ENCODE measurements around the gene AFDN. TPM values are rescaled to one million over a fixed set of nuclear protein-coding genes. Genes with fewer than 3 reads are reported as not detected.

AFDN gene
- total RNA-seq, 1 experiment from 2014 or later = 108 TPM

- no TSS peak for BruUV-seq (replicated peaks)
- TF ChIP-seq, protein P1, sequence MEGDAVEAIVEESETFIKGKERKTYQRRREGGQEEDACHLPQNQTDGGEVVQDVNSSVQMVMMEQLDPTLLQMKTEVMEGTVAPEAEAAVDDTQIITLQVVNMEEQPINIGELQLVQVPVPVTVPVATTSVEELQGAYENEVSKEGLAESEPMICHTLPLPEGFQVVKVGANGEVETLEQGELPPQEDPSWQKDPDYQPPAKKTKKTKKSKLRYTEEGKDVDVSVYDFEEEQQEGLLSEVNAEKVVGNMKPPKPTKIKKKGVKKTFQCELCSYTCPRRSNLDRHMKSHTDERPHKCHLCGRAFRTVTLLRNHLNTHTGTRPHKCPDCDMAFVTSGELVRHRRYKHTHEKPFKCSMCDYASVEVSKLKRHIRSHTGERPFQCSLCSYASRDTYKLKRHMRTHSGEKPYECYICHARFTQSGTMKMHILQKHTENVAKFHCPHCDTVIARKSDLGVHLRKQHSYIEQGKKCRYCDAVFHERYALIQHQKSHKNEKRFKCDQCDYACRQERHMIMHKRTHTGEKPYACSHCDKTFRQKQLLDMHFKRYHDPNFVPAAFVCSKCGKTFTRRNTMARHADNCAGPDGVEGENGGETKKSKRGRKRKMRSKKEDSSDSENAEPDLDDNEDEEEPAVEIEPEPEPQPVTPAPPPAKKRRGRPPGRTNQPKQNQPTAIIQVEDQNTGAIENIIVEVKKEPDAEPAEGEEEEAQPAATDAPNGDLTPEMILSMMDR (conservative IDR thresholded peaks at IDR 0.05) = no peak
- no peak for TF ChIP-seq EZH2 (IDR thresholded peaks at IDR 0.05; ENCODE audit: low read depth)
- H3K79me2 ChIP-seq (ENCODE audit: low read depth) = no peaks in the 10 kb centered on the region
- peaks cover 25% of the 10 kb centered on the region for H3K4me1 ChIP-seq (replicated peaks; ENCODE audit: insufficient read depth)
- no peaks in the 10 kb centered on the region for H4K20me1 ChIP-seq (ENCODE audit: insufficient read depth)
- ChIA-PET CTCF (no interaction called here), POLR2A (ENCODE audit: unreplicated experiment) (interaction anchor here (0.7 kb wide), 1 partner anchor 31 kb away, joined by 3 read pairs; no protein-coding TSS in a partner anchor)
- H2AFZ ChIP-seq = peak overlapping the region; percentile 60; the same call in 1 of the 2 replicates
- H3K4me2 ChIP-seq = peak overlapping the region; percentile 70
- H3K27ac ChIP-seq = peak overlapping the region; percentile 56
- no peaks in the 10 kb centered on the region for H3K27me3 ChIP-seq (ENCODE audit: insufficient read depth, low read depth)
- no peaks in the 10 kb centered on the region for H3K9me3 ChIP-seq (ENCODE audit: insufficient read depth, low read depth)
- intact Hi-C loops (cut with micrococcal nuclease; ENCODE audit: unreplicated experiment) = loop anchor here (10.0 kb wide), 1 partner anchor 56 kb away; no protein-coding TSS in a partner anchor
- peak; percentile 56 to 76 for DNase-seq
- peaks cover 15% of the 10 kb centered on the region; the same call in 1 of the 2 replicates for H3F3A ChIP-seq (ENCODE audit: insufficient read depth, low read depth)
- H3K36me3 ChIP-seq (ENCODE audit: low read depth) = no peaks in the 10 kb centered on the region
- no peaks in the 10 kb centered on the region for H3K9me2 ChIP-seq (ENCODE audit: insufficient read depth)
- H3K4me3 ChIP-seq = peak overlapping the region; percentile 34; the same call in 1 of the 2 replicates
Observed at GRCh38 chr6:167799033-167799821, 27.5 kb upstream of the AFDN start.

- H3K4me1 ChIP-seq (replicated peaks; ENCODE audit: insufficient read depth) = peaks cover 25% of the 10 kb centered on the region
- no peak for DNase-seq
- no peaks in the 10 kb centered on the region for H3K9me3 ChIP-seq (ENCODE audit: insufficient read depth, low read depth)
- no peak overlapping the region for H2AFZ ChIP-seq
- POLR2A ChIA-PET (ENCODE audit: unreplicated experiment) = no interaction called here
- H3K79me2 ChIP-seq (ENCODE audit: low read depth) = no peaks in the 10 kb centered on the region
- TF ChIP-seq, protein P1 (conservative IDR thresholded peaks at IDR 0.05) = no peak
- no peak for TF ChIP-seq EZH2 (IDR thresholded peaks at IDR 0.05; ENCODE audit: low read depth)
- H3K9me2 ChIP-seq (ENCODE audit: insufficient read depth) = no peaks in the 10 kb centered on the region
- H3K27me3 ChIP-seq (ENCODE audit: insufficient read depth, low read depth) = no peaks in the 10 kb centered on the region
- H3F3A ChIP-seq (ENCODE audit: insufficient read depth, low read depth) = peaks cover 17% of the 10 kb centered on the region; the same call in 1 of the 2 replicates
- no peaks in the 10 kb centered on the region for H3K36me3 ChIP-seq (ENCODE audit: low read depth)
- intact Hi-C loops (cut with micrococcal nuclease; ENCODE audit: unreplicated experiment) = no loop called here
- H4K20me1 ChIP-seq (ENCODE audit: insufficient read depth) = no peaks in the 10 kb centered on the region
- no TSS peak for BruUV-seq (replicated peaks)
- H3K4me3 ChIP-seq = no peak overlapping the region
- CTCF ChIA-PET = no interaction called here
- no peak overlapping the region for H3K27ac ChIP-seq
- H3K4me2 ChIP-seq = no peak overlapping the region
Observed at GRCh38 chr6:167800549-167800948, 26.2 kb upstream of the AFDN start.

- intact Hi-C loops (cut with micrococcal nuclease; ENCODE audit: unreplicated experiment) = no loop called here
- no peak for DNase-seq
- peaks cover 25% of the 10 kb centered on the region for H3K4me1 ChIP-seq (replicated peaks; ENCODE audit: insufficient read depth)
- no peaks in the 10 kb centered on the region for H3K79me2 ChIP-seq (ENCODE audit: low read depth)
- TF ChIP-seq, protein P1 (conservative IDR thresholded peaks at IDR 0.05) = no peak
- no peak for TF ChIP-seq EZH2 (IDR thresholded peaks at IDR 0.05; ENCODE audit: low read depth)
- H3K27ac ChIP-seq = no peak overlapping the region
- no TSS peak for BruUV-seq (replicated peaks)
- no peaks in the 10 kb centered on the region for H3K9me3 ChIP-seq (ENCODE audit: insufficient read depth, low read depth)
- no peaks in the 10 kb centered on the region for H3K9me2 ChIP-seq (ENCODE audit: insufficient read depth)
- POLR2A ChIA-PET (ENCODE audit: unreplicated experiment) = no interaction called here
- no peaks in the 10 kb centered on the region for H3K36me3 ChIP-seq (ENCODE audit: low read depth)
- H3K4me3 ChIP-seq = no peak overlapping the region
- H3F3A ChIP-seq (ENCODE audit: insufficient read depth, low read depth) = peaks cover 19% of the 10 kb centered on the region; the same call in 1 of the 2 replicates
- H2AFZ ChIP-seq = no peak overlapping the region
- H3K27me3 ChIP-seq (ENCODE audit: insufficient read depth, low read depth) = no peaks in the 10 kb centered on the region
- no peak overlapping the region for H3K4me2 ChIP-seq
- CTCF ChIA-PET = no interaction called here
- H4K20me1 ChIP-seq (ENCODE audit: insufficient read depth) = no peaks in the 10 kb centered on the region
Observed at GRCh38 chr6:167801263-167801662, 25.4 kb upstream of the AFDN start.

Data from PC-9 (cell line).